Measurements from ENCODE around the gene RYR1. TPM values are rescaled to one million over a fixed set of nuclear protein-coding genes. Genes with fewer than 3 reads are reported as not detected.
A peak's percentile ranks its signal among the peaks of the same experiment; 100 is the strongest.

The RYR1 gene
- polyA plus RNA-seq, 3 donors, result 0.76 to 2.1 (median 2.1) TPM

DNA sequence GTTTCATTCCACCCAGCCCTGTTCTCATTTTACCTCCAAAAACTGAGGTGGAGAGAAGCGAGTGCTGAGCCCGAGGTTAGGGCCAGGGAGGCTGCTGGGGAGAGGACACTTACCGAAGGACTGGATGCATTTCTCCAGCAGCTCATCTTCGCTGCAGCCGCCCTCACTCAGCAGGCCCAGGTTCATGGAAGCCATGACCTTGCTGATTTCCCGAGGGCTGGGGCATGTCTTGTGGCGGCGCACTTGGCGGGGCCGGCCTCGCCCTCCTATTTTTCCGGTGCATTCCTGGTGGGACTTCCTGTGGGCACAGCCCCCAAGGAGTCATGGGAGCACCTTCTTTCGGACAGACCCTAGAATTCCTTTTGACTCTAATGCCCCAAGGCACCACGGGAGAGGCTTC, 11.6 kb upstream of the RYR1 start:
- Histone ChIP-seq H3K79me2 (ENCODE audit: insufficient read depth, low read length) (peaks cover 47% of the 10 kb centered on the region), H3K9me3 (replicated peaks in 1 of 2; ENCODE audit: control insufficient read depth in 1 of 2, insufficient read depth in 1 of 2, low read length in 2 of 2) (no peaks in the 10 kb centered on the region), H3K9ac (ENCODE audit: insufficient read depth, low read length, poor library complexity, severe bottlenecking) (no peak overlapping the region), H3K27ac (ENCODE audit: low read depth in 1 of 2, low read length in 2 of 2) (peak overlapping the region in 1 of 2 donors; percentile 24), H3K4me2 (replicated peaks; ENCODE audit: extremely low read depth, low read length, poor library complexity, severe bottlenecking) (no peak overlapping the region), H4K20me1 (ENCODE audit: insufficient read depth, low read length) (peaks cover 13% of the 10 kb centered on the region), H3K4me3 (replicated peaks in 1 of 3; ENCODE audit: low read depth in 2 of 3, low read length in 3 of 3) (no peak overlapping the region), H3K27me3 (ENCODE audit: control insufficient read depth in 2 of 2, insufficient read depth in 2 of 2, low read length in 2 of 2) (no peaks in the 10 kb centered on the region), H3K36me3 (replicated peaks in 1 of 2; ENCODE audit: control insufficient read depth in 1 of 2, insufficient read depth in 2 of 2, low read length in 2 of 2) (peaks cover 30 to 45% of the 10 kb centered on the region in 2 donors), H3K4me1 (ENCODE audit: control insufficient read depth in 1 of 2, insufficient read depth in 2 of 2, low read length in 2 of 2) (peaks cover 48 to 58% of the 10 kb centered on the region in 2 donors), H2AFZ (ENCODE audit: insufficient read depth, low read depth, low read length, poor library complexity, severe bottlenecking) (no peak overlapping the region)
- Mint-ChIP-seq H3K36me3 (peaks cover 38 to 50% of the 10 kb centered on the region in 2 donors), H3K27ac (peak overlapping the region in 1 of 7 donors; percentile 11), H3K4me3 (no peak overlapping the region), H3K27me3 (ENCODE audit: low read depth in 3 of 3) (no peaks in the 10 kb centered on the region), H3K4me1 (peaks cover 50% of the 10 kb centered on the region), H3K9me3 (no peaks in the 10 kb centered on the region)
- 94% methylated on average over 9 of the region's 14 CpGs for WGBS (ENCODE audit: insufficient coverage)
- no peak for DNase-seq
- TF ChIP-seq, protein P1, sequence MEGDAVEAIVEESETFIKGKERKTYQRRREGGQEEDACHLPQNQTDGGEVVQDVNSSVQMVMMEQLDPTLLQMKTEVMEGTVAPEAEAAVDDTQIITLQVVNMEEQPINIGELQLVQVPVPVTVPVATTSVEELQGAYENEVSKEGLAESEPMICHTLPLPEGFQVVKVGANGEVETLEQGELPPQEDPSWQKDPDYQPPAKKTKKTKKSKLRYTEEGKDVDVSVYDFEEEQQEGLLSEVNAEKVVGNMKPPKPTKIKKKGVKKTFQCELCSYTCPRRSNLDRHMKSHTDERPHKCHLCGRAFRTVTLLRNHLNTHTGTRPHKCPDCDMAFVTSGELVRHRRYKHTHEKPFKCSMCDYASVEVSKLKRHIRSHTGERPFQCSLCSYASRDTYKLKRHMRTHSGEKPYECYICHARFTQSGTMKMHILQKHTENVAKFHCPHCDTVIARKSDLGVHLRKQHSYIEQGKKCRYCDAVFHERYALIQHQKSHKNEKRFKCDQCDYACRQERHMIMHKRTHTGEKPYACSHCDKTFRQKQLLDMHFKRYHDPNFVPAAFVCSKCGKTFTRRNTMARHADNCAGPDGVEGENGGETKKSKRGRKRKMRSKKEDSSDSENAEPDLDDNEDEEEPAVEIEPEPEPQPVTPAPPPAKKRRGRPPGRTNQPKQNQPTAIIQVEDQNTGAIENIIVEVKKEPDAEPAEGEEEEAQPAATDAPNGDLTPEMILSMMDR (IDR thresholded peaks at IDR 0.05), result no peak
- intact Hi-C loops (cut with micrococcal nuclease), result no loop called here

DNA sequence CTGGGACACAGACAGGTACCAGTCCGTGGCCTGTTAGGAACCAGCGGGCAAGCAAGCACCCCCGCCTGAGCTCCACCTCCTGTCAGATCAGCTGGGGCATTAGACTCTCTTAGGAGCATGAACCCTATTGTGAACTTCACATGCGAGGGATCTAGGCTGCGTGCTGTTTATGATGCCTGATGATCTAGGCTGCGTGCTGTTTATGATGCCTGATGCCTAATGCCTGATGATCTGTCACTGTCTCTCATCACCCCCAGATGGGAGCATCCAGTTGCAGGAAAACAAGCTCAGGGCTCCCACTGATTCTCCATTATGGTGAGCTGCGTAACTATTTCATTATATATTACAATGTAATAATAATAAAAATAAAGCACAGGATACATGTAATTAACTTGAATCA, 11.1 kb upstream of the RYR1 start:
- H3K4me1 Mint-ChIP-seq, result peaks cover 47% of the 10 kb centered on the region
- peaks cover 43 to 52% of the 10 kb centered on the region in 2 donors for H3K4me1 ChIP-seq (ENCODE audit: control insufficient read depth in 1 of 2, insufficient read depth in 2 of 2, low read length in 2 of 2)
- no peak overlapping the region for H2AFZ ChIP-seq (ENCODE audit: insufficient read depth, low read depth, low read length, poor library complexity, severe bottlenecking)
- intact Hi-C loops (cut with micrococcal nuclease), result no loop called here
- H3K9ac ChIP-seq (ENCODE audit: insufficient read depth, low read length, poor library complexity, severe bottlenecking), result peak overlapping the region; percentile 36
- H3K4me3 Mint-ChIP-seq, result no peak overlapping the region
- H3K9me3 ChIP-seq (replicated peaks in 1 of 2; ENCODE audit: control insufficient read depth in 1 of 2, insufficient read depth in 1 of 2, low read length in 2 of 2), result no peaks in the 10 kb centered on the region
- no peak for DNase-seq
- no peaks in the 10 kb centered on the region for H3K9me3 Mint-ChIP-seq
- H3K27me3 ChIP-seq (ENCODE audit: control insufficient read depth in 2 of 2, insufficient read depth in 2 of 2, low read length in 2 of 2), result no peaks in the 10 kb centered on the region
- H3K4me2 ChIP-seq (replicated peaks; ENCODE audit: extremely low read depth, low read length, poor library complexity, severe bottlenecking), result no peak overlapping the region
- peak overlapping the region in 1 of 2 donors; percentile 24 for H3K27ac ChIP-seq (ENCODE audit: low read depth in 1 of 2, low read length in 2 of 2)
- TF ChIP-seq, protein P1 (IDR thresholded peaks at IDR 0.05), result no peak
- H4K20me1 ChIP-seq (ENCODE audit: insufficient read depth, low read length), result peaks cover 13% of the 10 kb centered on the region
- no peak overlapping the region for H3K4me3 ChIP-seq (replicated peaks in 1 of 3; ENCODE audit: low read depth in 2 of 3, low read length in 3 of 3)
- H3K27ac Mint-ChIP-seq, result peak overlapping the region in 1 of 7 donors; percentile 57
- H3K79me2 ChIP-seq (ENCODE audit: insufficient read depth, low read length), result peaks cover 44% of the 10 kb centered on the region
- H3K27me3 Mint-ChIP-seq (ENCODE audit: low read depth in 3 of 3), result no peaks in the 10 kb centered on the region
- WGBS (ENCODE audit: insufficient coverage), result 98% methylated on average over 6 of the region's 7 CpGs
- H3K36me3 Mint-ChIP-seq, result peaks cover 33 to 44% of the 10 kb centered on the region in 2 donors
- H3K36me3 ChIP-seq (replicated peaks in 1 of 2; ENCODE audit: control insufficient read depth in 1 of 2, insufficient read depth in 2 of 2, low read length in 2 of 2), result peaks cover 29 to 40% of the 10 kb centered on the region in 2 donors
